Lung (tissue), 12 donors: Measurements from ENCODE around the gene MGAT3. TPM values are rescaled to one million over a fixed set of nuclear protein-coding genes. Genes with fewer than 3 reads are reported as not detected.

Experiments
- ATAC-seq: fragments of 200-7000 bp; cut with Tn5 transposase; one replicate; pipeline ENCODE4 v1.9.1; 2020; ENCODE audit warnings: moderate number of reproducible peaks; ENCODE audit not compliant: insufficient read depth, low FRiP score
- DNase-seq, 3 donors: peaks; one replicate each; pipeline ENCODE4 v3.0.0-alpha.2; 2013 to 2017
- H3K27ac ChIP-seq, 2 donors: one replicate each; pipeline ENCODE4 v1.5.1; 2013; ENCODE audit warnings: mild to moderate bottlenecking in 2 of 2, moderate library complexity in 2 of 2, control low read depth in 1 of 2, inconsistent platforms in 1 of 2, low read depth in 1 of 2, low read length in 1 of 2
- H3K27me3 ChIP-seq, 3 donors: one replicate each; pipeline ENCODE4 v1.5.1; 2013; ENCODE audit warnings: low read length in 2 of 3; ENCODE audit not compliant: control insufficient read depth in 3 of 3, insufficient read depth in 3 of 3
- H3K36me3 ChIP-seq, 4 donors: one replicate each; pipeline ENCODE4 v1.5.1; 2013; ENCODE audit warnings: low read length in 4 of 4, mild to moderate bottlenecking in 1 of 4, moderate library complexity in 1 of 4; ENCODE audit not compliant: control insufficient read depth in 4 of 4, insufficient read depth in 4 of 4
- H3K4me1 ChIP-seq, 5 donors: one replicate each; pipeline ENCODE4 v1.5.1; 2013; ENCODE audit warnings: low read length in 5 of 5, mild to moderate bottlenecking in 2 of 5, moderate library complexity in 1 of 5; ENCODE audit not compliant: control insufficient read depth in 5 of 5, insufficient read depth in 5 of 5
- H3K4me3 ChIP-seq: one replicate; pipeline ENCODE4 v1.5.1; 2013; ENCODE audit warnings: mild to moderate bottlenecking, control low read depth, moderate library complexity
- H3K9ac ChIP-seq, 2 donors: one replicate each; pipeline ENCODE4 v1.5.1; 2013; ENCODE audit warnings: low read length in 2 of 2, control low read depth in 1 of 2; ENCODE audit not compliant: insufficient read depth in 1 of 2
- H3K9me3 ChIP-seq, 4 donors: one replicate each; pipeline ENCODE4 v1.5.1; 2013; ENCODE audit warnings: low read length in 3 of 4, mild to moderate bottlenecking in 1 of 4, moderate library complexity in 1 of 4; ENCODE audit not compliant: control insufficient read depth in 4 of 4, insufficient read depth in 3 of 4
- CTCF ChIP-seq: IDR thresholded peaks from 2 replicates; pipeline ENCODE4 v1.5.1; 2012; ENCODE audit warnings: mild to moderate bottlenecking; ENCODE audit errors: control extremely low read depth, extremely low read depth
- WGBS, 2 donors: extraction: QIAGEN DNeasy Blood & Tissue Kit; methylation state at CpG; one replicate each; pipeline ENCODE4 v1.1.7; 2013; 5-methylcytosine and 5-hydroxymethylcytosine counted together
- polyA plus RNA-seq, 2 donors: library from polyadenylated mRNA; stranded (reverse); fragments of 200-250 nt; gene quantifications; one replicate each; pipeline ENCODE4 v1.2.1, GENCODE V29; 2013
- total RNA-seq, 2 donors: library from RNA; depleted of rRNA in 1 of 2; stranded (reverse); fragments of >200 nt in 1 of 2; gene quantifications; one replicate each; pipeline ENCODE4 v1.2.1, GENCODE V29; 2014 to 2021
- donor health status: control.
- donor health status: control.
- donor health status: Bipolar disorder and iron deficiency.
- donor health status: healthy.
- donor health status: DM: yes; HTN: yes; CAD: no.

The MGAT3 gene
- total and polyA plus RNA-seq, 4 donors: 5.6 to 19.4 (median 5.9) TPM

GRCh38 chr22:39487826-39488520 lies 31.2 kb downstream of the MGAT3 start:
- DNase-seq (no peak), ATAC-seq (no peak)
- Histone ChIP-seq H3K4me3 (no peak overlapping the region), H3K27ac (no peak overlapping the region), H3K9me3 (no peaks in the 10 kb centered on the region), H3K36me3 (peaks cover 0 to 8% (median under 1%) of the 10 kb centered on the region in 4 donors), H3K4me1 (peaks cover 0 to 13% (median 0%) of the 10 kb centered on the region in 5 donors), H3K9ac (no peak overlapping the region), H3K27me3 (no peaks in the 10 kb centered on the region)
- no peak for TF ChIP-seq CTCF
- WGBS, 2 donors: 97% methylated on average over 68 to 70 of the region's 70 CpGs

GRCh38 chr22:39488563-39489083 lies 31.8 kb downstream of the MGAT3 start:
- Histone ChIP-seq H3K27ac (no peak overlapping the region), H3K27me3 (no peaks in the 10 kb centered on the region), H3K4me1 (peaks cover 0 to 13% (median 0%) of the 10 kb centered on the region in 5 donors), H3K4me3 (no peak overlapping the region), H3K9me3 (no peaks in the 10 kb centered on the region), H3K36me3 (peaks cover 0 to 8% (median under 1%) of the 10 kb centered on the region in 4 donors), H3K9ac (no peak overlapping the region)
- 92 to 97% methylated on average over 38 to 39 of the region's 39 CpGs for WGBS, 2 donors
- ATAC-seq (no peak), DNase-seq (no peak)
- TF ChIP-seq CTCF: no peak

GRCh38 chr22:39489094-39490068 lies 32.6 kb downstream of the MGAT3 start:
- DNase-seq: no peak
- Histone ChIP-seq H3K27me3 (no peaks in the 10 kb centered on the region), H3K4me3 (no peak overlapping the region), H3K9ac (no peak overlapping the region), H3K36me3 (peaks cover 0 to 8% (median under 1%) of the 10 kb centered on the region in 4 donors), H3K9me3 (no peaks in the 10 kb centered on the region), H3K4me1 (peaks cover 0 to 13% (median 0%) of the 10 kb centered on the region in 5 donors), H3K27ac (no peak overlapping the region)
- 84 to 87% methylated on average over 17 of the region's 17 CpGs for WGBS, 2 donors
- ATAC-seq: no peak
- TF ChIP-seq CTCF: no peak
